Left renal pelvis (tissue), 4 donors: ENCODE measurements around the gene E2F6. TPM values are rescaled to one million over a fixed set of nuclear protein-coding genes. Genes with fewer than 3 reads are reported as not detected.

ENCODE experiments used
- DNase-seq, 4 donors: peaks; one replicate each; pipeline ENCODE4 v3.0.0-alpha.2; 2013; ENCODE audit warnings: low read depth in 4 of 4, low spot score in 3 of 4
- polyA plus RNA-seq, 4 donors: library from polyadenylated mRNA; unstranded; fragments of 120-200 nt; gene quantifications; one replicate each; pipeline ENCODE4 v1.2.1, GENCODE V29; 2013; ENCODE audit not compliant: insufficient read length in 4 of 4

Gene E2F6
- polyA plus RNA-seq, 4 donors: 16.4 to 24.4 (median 22.2) TPM

DNA sequence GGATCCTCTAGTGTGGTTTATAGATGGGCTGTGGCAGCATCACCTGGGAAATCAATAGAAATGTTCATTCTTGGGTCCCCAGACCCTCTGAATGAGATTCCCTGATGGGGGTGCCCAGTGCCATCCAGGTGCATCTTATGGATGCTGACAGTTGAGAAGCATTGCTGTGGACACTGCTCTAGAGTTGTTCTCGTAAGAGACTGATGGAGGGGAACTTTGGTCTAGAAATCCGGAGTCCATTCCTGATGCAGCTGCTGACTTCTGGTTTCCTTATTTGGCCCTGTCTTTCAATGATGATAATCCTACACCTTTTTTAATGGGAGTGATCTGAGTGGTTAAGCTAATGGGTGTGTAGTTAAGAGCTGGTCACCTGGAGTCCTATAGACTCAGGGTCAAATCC, 28.3 kb upstream of the E2F6 start:
- DNase-seq: no peak

GRCh38 chr2:11493282-11493681, 27.3 kb upstream of the E2F6 start:
- no peak for DNase-seq

GRCh38 chr2:11492720-11493119, 26.8 kb upstream of the E2F6 start:
- DNase-seq: no peak

GRCh38 chr2:11492244-11492643, 26.3 kb upstream of the E2F6 start:
- DNase-seq: no peak

GRCh38 chr2:11491348-11491933, 25.5 kb upstream of the E2F6 start:
- DNase-seq: no peak

GRCh38 chr2:11490194-11490593, 24.2 kb upstream of the E2F6 start:
- DNase-seq: no peak

GRCh38 chr2:11488809-11489208, 22.8 kb upstream of the E2F6 start:
- no peak for DNase-seq

DNA sequence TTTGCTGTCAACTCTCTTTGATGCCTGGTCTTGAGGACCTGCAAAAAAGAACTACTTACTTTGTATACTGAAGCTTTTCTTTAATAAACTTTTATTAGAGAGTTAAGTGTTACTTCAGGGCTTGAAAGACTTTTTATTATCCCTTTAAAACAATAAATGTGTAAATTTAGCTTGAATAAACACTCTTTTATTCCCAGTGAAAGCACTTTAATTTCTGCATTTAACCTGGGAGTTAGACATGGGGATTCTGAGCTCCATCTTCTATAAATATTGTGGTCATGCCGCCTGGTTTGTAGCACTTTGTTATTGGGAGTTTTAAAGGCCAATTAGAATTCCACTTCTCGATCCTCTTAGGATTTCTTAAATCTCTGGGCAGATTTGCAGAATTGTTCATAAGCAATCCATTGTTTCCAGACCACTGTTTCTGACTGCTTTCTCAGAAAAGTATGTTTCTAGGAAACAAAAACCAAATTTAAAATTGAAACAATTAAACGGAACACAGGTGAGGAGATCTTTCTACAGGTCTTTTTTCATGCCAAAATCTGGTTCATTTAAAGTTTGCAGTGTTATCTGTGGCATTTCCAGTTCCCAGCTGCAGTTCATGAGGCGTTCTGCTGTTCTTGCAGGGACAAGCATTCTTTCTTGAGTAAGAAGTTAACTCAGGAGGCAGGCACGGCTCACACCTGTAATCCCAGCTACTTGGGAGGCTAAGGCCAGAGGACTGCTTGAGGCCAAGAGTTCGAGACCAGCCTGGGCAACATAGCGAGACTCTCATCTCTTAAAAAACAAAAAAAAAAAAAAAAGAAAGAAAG, 18.1 kb upstream of the E2F6 start:
- DNase-seq: no peak

- DNase-seq: no peak
Observed at GRCh38 chr2:11482473-11483035, 16.6 kb upstream of the E2F6 start.

DNA sequence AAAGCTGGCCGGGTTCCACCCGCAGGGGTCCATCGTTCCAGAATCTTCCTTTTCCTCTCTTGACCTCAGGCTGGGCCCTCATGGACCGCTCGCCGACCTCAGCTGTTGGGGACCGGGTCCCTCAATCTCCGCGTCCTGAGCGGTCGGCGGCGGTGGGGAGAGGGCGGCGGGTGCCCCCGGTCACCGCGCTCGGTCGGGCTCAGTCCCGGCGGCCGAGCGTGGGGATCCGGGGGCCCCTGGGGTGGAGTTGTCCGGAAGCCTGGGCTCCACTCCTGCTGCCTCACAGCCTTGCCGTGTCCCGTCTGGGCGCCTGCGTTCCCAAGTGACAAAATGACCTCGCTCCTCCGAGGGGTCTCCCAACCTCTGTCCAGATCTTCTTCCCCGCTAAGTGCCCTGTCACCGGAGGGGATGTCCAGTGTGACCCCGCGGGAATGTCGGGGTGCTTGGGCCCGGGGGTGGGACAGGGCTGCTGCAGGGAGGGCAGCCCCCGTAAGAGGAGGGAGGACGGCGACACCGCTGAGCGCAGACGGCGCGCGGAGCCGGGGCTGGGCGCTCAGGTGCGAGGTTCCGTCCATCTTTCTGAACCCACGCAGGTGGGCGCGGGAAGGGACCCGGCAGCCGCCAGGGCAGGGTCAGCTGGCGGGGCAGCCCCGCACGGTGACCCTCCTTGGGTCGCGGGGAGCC, 16.0 kb upstream of the E2F6 start:
- no peak for DNase-seq

DNA sequence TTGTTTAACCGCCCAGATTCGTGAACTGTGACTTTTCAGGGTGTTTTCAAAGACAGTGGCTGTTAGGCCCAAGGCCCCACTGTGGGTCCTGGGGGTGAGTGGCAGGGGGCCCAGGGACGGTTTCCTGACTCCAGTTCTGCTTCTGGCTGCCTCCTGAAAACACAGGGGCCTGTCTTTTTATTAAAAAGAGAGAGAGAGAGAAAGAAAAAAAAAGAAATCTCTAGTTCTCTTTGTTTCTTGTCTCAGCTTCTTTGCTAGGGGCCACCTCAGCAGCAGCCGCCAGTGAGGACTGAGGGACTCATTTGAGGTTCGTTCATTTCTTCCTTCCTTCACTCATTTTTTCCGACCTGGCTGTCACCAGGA, 15.4 kb upstream of the E2F6 start:
- no peak for DNase-seq

GRCh38 chr2:11480859-11481258, 14.9 kb upstream of the E2F6 start:
- DNase-seq: no peak

DNA sequence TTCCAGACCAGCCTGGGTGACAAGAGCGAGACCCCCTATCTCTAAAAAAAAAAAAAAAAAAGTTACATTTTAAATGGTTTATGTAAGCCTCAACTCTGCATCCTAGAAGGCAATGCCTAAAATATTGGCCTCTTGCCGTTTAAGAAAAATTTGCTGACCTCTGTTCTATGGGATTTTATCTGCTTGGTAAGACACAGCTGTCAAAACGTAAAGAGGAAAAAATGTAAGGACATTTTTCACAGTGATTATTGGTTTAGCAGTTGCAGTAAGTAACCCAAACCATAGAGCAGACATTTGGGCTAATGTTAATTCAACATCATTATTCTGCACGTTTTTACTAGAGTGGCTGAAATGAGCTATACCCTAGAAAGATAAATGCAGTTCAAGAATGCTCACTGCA, 14.4 kb upstream of the E2F6 start:
- no peak for DNase-seq

GRCh38 chr2:11478899-11479605, 13.1 kb upstream of the E2F6 start:
- no peak for DNase-seq

- DNase-seq: peak in 3 of 4 donors; percentile 72 to 78 (median 73)
Observed at GRCh38 chr2:11477994-11478393, 12.0 kb upstream of the E2F6 start.

DNA sequence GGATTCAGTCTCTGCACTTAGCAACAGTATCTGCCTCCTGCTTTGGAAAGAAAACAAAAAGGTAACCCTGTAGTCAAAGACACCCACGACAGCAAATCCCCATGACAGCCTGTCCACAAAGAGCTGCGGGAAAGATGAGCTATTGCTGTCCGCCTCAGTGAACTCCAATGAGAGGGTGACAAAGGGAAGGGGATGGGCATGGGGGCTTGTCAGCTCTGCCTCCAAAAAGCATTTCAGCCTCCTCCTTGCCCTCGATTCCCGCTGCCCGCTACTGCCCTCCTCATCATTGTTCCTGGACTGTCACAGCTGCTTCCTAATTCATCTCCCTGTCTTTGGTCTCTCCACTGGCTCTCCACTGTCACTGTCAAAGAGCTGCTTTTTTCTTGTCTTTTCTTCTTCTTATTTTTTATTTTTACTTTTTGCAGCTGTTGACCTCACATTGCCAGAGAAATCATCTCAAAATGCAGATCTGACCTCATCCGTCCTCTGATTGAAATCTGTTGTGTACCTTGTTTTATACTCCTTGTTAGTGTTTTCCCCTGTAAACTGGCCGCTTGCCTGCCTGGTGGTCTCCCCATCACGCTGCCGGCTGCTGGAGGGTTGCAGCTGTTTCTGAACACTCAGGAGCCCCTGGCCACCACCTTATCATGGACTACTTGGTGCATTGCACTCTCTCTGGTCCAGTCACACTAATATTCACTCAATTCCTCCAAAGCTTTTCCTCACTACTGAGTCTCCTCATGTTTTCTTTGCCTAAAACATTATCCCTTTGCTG, 7.9 kb upstream of the E2F6 start:
- DNase-seq: no peak

GRCh38 chr2:11467749-11468148, 1.8 kb upstream of the E2F6 start:
- DNase-seq: no peak

GRCh38 chr2:11467129-11467649, 1.2 kb upstream of the E2F6 start:
- DNase-seq: no peak

DNA sequence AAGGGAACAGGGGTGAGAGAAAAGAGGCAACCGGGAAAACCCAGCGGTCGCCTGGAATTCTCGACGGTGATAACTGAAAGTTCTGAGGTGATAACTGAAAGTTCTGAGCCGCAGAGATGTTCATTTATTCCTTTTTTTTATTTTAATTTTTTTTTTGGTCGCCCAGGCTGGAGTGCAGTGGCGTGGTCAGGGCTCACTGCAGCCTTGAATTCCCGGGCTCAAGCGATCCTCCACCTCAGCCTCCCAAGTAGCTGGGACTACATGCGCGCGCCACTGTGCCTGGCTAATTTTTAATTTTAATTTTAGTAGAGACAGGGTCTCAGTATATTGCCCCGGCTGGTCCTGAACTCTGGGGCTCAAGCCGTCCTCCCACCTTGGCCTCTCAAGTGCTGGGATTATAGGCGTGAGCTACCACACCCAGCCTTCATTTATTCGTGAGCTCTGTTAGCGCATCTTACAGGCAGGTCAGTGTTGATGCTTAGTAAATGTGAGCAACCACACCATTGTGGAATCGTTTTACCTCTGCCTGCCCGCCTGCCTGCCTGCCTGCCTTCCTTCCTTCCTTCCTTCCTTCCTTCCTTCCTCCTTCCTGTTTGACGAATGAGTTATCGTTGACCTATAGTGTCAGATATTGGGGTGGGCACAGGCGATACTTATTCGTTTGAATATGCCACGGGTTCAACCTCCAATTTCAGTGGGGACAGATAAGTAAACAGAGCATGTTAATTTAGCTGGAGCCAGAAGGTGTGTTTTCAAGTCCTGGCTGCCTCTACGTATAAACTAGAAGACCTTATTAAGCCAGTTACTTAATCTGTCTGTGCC, 557 bp upstream of the E2F6 start:
- no peak for DNase-seq
